NCI-H1436 (cell line): ENCODE measurements around the gene SEPTIN2.
"Not testable (repeated sequence)": the region's sequence is repeated elsewhere in the genome, so short reads cannot be mapped to it uniquely, and the experiment has no call there.

ENCODE experiments used
- DNase-seq: peaks from one replicate; lab custom pipeline; 2025; lab: John Stamatoyannopoulos, UW

SEPTIN2 gene

DNA sequence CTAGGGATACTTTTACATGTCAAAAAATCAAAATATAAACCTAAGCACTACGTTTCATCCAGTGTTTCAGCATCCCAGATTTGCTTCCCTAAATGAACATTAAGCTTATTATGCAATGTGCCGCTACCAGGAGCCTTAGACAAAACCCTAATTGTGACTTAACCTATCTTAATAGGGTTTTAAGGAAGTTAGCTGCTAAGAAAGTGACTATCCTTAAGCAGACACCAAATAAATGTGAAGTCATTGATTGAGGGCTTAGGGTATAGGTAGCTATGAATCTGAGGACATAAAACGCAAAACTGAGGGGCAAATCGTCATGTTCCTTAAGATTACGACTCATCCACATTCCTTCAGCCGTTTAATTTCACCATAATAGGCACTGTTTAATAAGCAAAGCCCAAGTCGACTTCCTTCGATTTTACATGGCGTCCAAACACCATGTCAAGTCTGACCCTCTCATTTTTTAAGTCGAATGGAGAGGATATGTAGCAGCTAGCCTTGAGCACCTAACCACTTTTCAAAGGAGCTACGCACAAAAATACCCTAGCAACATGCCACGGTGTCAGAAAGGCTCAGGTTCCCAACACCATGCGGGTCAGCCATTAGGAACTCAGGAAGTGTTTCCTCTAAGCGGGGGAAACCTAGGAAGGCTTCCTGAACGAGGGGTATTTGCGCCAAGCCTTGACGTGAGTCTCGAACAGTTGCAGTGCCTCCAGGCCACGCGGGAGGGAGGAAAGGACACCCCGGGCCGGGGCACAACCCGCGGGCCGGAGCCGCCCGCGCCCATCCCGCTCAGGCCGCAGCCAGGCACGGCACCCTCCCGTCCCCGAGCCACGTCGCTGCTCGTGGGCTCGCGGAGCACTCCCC lies 1.3 kb upstream of the SEPTIN2 start:
- no peak for DNase-seq

DNA sequence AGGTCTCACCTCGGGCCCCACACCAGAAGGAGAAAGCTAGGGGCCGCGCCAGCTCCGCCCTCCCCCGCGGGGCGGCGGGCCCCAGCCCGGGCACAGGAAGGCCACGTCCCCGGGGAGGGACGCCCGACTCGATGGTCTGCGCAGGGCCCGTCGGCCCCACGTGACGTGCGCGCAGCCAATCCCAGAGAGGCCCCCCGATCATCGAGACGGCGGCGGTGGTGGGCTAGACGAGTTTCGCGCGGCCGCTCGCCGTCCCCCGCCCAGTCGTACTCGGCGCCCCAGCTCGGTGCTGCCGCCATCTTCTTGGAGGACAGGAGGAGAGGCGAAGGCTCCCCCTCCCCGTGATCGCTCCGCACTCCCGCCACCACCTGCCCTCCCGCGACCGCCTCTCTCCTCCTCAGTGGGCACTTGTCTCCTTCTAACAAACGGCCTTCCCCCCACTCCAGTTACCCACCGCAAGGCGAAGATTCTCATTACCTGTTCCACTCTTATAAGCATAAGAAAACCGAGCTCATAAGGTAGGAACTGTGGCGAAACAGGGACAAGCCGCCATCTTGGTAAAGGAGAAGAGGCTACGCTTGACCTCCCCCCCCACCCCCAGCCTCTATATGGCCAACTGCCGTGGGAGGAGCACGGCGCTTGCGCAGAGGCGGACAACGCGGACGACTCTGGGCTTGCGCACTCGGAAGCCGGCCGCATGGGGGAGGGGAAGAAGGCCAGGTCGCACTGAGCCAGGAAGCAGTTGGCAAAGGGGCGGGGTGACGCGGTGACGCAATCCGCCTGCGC lies 439 bp upstream of the SEPTIN2 start, which contains the start of gene HDLBP:
HDLBP (minus strand) TSS at position 580 of the 786 bp plus-strand sequence. CDS start 48,803 bp downstream, outside the sequence.
- DNase-seq, result peak; percentile 98

DNA sequence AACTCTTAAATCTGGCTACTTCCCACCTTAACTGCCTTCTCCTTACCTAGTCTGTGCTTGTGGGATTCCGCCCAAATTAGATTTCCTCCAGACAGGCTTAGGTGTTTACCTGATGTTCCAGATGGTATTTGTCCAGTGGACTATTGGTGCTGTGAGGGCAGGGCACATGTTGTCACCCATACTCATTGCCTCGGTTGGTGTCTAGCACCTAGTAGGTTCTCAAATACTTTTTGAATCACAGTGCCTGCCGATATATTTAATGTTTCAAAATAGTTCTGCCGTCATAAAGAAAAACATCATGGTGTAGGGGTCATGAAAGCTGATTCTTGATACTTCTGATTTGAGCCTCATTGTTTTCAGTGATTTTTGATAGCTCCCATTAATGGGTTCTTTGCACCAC lies 1.1 kb downstream of the SEPTIN2 start:
- DNase-seq, result no peak

DNA sequence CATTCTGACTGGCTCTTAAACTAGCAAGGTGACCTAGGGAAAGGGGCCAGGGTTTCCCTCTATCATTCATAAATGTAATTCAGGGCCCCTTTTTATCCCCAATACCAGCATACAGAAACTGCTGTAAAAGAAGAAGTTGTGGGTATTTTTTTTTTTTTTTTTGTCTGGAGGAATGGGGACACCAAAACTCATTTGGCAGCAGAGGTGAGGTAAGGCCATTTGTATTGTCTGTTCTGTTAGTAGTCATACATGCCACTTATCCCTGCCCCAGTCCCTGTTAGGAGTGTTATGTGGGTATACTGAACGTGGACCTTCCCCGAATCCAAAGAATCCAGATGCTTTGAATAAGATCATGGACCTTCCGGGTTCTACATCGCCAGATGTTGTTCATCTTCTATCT lies 1.7 kb downstream of the SEPTIN2 start:
- DNase-seq, result no peak

DNA sequence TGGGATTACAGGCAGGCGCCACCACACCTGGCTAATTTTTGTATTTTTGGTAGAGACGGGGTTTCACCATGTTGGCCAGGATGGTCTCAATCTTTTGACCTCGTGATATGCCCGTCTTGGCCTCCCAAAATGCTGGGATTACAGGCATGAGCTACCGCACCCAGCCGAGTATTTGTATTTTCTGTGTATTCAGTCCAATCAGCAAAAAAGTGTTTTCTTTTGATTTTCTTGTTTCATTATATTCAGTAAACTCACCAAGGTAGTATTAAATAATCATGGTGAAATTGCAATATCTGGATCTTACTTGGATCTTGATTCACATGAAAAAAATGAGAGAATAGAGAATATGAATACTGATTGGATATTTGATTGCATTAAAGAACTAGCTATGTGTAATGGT lies 3.1 kb downstream of the SEPTIN2 start:
- not testable (repeated sequence) for DNase-seq

DNA sequence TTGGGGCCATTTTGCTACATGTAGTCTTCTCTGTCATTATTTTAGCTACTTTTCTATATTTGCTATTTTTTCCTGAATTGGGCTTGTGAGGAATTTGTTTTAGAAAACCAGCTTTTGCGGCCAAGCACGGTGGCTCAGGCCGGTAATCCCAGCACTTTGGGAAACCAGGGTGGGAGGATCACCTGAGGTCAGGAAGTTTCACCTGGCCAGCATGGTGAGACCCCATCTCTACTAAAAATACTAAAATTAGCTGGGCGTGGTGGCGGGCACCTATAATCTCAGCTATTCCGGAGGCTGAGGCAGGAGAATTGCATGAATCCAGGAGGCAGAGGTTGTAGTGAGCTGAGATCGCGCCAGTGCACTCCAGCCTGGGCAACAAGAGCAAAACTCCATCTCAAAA lies 4.7 kb downstream of the SEPTIN2 start:
- no peak for DNase-seq

DNA sequence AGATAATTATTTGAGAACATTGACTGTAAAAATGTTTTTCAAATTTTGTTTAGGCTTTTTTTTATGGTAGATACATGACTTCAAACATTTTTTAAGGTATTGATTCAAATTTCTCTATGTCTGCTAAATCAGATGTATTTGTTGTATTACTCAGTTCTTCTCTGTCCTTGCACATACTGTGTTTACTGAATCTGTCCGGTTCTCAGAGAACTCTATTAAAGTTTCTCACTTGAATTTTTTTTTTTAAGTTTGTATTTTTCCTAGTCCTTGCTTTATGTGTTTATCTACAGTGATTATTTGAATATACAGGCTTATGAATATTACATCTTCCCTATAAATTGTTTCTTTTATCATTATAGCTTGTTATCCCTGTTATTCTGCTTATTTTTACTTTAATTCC lies 5.3 kb downstream of the SEPTIN2 start:
- DNase-seq, result no peak

DNA sequence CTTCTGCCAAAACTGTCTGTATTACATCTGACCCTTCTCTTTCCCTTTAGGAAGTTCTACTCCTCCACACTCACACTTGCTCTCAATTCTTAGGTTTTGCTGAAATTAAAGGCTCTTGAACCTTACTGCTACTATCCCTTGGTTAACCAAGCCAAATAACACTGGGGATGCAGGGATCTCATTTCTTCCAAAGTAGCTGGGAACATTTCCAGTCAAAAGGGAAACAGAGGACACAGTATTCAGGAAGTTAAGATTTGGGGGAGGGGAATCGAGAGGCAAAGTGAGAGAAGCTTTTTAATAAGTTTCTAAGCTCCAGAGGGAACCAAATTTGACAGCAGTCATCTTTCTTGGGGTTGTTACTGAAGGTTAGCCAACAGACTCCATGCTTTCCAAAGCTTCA lies 6.2 kb downstream of the SEPTIN2 start:
- no peak for DNase-seq

DNA sequence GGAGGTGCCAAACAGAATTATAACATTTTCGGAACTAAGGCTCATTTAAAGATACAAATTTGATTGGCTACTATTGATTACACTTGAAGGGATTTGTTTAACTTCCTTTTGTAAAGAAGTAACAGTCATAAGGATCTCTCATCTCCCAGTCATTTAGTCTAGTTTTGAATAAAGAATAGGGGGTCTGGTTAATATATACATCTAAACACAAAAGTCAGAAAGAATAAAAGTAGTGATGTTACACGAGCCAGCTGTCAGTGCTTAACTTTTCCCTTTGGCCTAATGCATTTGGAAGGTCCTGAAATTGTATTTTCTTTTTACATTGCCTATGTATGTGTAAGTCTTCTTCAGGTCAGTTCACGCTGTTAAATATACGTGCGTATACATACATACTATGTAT lies 8.1 kb downstream of the SEPTIN2 start:
- no peak for DNase-seq

DNA sequence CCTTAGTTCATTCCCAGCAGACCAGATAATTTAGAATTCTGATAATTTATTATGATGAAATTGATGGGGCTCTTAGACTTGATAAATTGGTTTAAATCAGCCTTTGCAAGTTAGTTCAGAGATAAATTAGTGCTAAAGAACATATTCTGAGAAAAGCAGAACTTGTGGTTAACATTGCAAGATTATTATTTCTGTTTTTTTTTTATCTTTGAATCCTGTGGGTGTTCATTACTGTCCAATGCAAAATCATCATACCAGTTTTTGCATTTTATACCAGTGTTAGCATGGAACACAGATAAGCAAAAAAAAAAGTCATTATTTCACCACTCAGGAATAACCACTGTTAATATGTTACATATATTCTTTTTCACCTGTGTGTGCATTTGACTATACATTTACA lies 9.1 kb downstream of the SEPTIN2 start:
- no peak for DNase-seq

DNA sequence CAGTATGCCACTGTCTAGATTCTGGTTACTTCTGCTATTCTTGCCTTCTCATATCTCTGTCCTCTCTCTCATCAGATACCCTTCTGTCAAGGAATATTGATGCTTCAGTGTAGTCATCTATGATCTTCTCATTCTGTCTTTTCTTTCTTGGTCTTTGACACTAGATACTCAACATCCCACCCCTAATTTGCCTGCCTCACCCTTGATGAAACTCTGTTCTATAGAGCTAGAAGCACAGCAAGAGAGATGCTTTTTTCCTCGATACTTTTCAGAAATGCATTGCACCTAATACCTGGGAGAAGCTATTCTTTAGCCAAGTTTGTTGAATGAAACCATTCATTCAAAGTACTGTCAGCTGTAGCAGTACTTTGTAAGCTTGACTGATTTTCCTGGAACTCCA lies 9.5 kb downstream of the SEPTIN2 start:
- DNase-seq, result no peak

DNA sequence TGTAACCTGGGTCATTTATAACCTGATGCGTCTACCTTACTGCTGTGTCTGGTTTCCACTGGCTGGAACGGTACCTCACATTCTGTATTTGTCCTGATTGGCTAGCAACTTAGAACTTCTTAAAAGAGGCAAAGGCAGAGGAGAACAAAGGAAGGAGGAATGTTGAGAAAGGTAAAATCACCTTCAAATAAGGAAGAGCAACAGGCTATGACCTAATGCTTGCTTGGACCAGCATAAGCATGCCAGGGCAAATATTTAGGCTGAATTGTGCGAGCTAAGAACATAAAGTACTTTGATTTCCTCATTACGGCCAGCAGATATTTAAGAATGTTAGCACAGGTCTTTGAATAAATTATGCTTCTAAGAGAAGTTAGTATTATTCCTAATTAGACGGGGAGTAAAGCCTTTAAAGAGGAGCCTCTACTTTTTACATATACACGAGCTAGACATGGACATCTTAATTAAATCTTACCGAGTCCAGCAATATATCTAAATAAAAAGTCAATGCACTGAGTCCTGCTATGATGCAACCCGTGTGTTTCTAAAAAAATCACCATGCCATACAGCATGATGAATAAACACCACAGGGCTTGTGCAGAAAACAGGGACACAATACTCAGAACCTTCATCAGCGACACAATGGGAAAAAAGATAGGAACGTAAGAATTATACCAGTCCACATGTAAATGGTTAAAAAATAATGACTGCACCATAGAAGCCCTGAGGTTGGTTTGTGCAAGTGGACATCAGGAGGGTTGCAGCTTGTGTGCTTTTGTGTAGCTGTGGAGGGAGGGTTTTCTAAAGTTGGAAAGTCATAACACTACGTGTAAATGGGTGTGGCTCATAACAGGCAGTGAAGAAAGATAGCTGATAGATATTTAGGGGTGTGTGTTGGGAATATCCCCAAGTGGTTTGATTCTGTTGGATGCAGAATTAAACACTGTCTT lies 14.2 kb downstream of the SEPTIN2 start:
- DNase-seq, result no peak

DNA sequence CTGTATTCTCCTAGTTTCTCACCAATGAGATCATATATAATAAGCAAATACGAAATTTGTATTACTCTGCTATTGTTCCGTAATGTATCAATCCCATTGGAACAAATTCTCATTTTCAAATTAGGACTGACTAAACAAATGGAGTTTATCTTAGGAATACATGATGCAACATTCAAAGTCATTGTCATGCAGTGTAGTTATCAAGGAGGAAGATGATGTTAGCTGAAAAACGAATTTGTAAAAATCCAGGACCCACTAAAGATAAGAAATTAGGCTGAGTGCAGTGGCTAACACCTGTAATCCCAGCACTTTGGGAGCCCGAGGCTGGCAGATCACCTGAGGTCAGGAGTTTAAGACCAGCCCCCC lies 14.9 kb downstream of the SEPTIN2 start:
- DNase-seq, result no peak

DNA sequence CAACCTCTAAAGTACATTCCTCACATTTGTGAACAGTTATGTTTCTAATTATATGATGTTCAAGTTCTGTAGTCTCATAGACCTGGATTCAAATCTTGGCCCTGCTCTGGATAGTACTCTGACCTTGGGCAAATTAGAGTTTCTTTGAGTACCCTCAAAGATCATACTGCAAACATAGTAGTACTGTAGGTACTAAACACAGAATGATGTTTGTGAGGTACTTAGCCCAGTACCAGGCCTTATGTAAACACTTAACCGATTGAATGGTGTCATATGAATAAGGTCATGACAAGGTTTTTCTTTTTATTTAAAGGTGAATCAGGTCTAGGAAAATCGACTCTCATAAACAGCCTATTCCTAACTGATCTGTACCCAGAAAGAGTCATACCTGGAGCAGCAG lies 19.1 kb downstream of the SEPTIN2 start:
- no peak for DNase-seq

DNA sequence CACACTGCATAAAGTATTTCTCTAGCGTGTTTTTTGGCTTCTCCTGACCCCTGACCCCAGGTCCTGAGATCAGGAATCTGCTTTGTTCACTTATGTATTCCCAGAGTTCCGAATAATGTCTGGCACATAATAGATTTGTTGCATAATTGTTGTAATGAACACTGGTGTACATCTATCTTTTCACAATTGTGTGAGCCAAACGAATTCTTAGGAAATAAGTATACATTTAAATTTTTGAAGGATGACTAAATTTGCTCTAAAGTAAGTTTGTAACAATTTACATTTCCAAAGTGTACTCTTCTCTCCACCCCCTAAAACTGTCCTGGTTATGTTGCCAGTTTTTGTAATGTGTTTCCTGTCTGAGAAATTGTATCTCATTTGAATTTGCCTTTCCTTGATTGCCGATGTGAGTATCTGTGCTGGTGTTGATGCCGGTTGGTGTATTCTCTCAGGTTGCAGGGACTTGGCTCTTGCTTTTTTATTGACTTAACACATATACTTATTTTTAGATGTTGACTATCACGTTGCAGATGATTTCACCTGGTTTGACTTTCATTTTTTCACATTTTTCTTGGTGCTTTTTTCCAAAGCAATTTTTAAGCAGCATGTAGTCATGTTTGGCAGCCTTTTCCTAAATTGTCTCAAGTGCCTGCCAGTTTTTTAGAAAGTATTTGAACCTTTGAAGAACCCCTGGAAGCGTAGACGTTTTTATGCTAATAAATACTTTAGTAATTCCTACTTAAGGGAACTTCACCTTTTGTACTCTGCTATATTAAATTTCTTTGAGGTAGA lies 24.3 kb downstream of the SEPTIN2 start:
- DNase-seq, result no peak

DNA sequence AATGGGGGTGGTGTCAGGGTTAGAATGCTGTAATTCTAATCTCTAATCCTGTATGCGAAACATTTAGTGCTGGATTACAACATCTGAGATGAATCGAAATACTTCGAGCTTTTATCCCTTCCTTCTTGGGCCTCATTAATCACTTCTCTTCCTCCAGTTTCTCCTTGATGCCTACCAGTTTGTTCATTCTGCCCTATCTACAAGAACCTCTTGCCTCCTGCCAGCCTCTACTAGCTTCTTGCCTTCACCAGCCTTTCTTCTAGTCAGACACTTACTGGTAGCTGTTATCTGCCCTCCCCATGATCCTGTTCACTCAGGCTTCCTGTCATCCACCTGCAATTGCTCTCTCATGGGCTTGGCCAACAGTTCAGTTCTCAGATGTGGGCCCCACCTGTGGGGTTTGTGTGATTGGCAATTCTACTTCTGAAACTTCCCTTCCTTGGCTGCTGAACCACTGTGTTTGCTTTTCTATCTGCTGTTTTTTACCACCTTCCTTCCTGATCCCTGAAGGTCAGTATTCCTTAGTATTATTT lies 25.0 kb downstream of the SEPTIN2 start:
- DNase-seq, result no peak

DNA sequence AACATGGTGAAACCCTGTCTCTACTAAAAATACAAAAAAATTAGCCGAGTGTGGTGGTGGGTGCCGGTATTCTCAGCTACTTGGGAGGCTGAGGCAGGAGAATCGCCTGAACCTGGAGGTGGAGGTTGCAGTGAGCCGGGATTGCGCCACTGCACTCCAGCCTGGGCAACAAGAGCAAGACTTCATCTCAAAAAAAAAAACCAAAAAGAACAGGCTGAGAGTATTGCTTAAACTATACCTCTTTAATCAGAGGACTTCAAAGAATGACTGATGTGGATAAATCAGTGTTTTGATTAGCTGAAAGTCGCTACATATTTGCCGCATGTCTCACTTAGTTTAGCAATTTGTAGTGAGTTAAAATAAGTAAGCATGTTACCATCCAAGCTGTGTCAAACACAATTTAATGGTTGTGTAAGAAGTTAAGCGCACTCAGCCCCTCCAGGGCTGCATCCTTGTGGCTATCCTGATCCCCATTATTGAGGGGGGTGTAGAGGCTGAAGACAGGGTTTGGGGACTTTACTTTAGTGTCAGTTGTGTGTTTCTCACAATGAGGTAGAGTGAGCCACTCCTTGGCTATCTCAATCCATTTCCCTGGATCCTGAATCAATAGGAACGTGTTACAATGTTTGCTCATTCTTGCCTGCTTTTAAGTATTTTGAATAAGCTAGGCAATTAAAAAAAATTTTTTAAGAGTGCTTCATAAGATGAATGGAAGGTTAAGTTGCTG lies 29.4 kb downstream of the SEPTIN2 start:
- DNase-seq, result no peak

DNA sequence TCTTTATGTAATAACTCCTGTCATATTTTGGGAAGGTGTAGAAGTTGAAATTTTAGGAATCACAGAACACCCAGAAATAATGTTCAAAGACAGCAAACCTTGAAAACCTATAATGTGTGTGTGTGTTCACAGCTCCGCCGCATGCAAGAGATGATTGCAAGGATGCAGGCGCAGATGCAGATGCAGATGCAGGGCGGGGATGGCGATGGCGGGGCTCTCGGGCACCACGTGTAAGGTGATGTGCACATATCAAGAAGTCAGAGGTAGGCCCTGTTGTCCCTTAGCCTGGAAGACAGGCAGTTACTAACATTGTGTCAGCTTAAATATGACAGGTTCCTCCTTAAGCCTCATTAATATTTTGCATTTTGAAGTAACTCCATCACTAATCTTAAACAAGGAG lies 34.2 kb downstream of the SEPTIN2 start:
- no peak for DNase-seq

DNA sequence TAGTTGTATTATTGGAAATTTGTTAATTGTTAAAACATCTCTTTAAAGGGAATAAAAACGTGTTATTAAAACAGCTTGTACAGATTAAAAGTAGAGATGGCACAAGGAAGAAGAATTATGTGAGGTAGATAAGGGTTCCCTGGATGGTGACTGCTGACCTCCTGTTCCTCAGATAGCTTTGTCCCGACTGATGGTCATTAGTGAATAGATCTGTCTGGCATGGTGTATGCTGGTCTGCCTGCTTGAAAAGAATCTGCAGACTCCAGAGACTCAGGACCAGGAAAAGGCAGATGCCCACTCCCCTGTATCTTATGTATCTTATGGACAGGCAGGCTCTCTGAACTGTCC lies 34.8 kb downstream of the SEPTIN2 start:
- DNase-seq, result no peak

DNA sequence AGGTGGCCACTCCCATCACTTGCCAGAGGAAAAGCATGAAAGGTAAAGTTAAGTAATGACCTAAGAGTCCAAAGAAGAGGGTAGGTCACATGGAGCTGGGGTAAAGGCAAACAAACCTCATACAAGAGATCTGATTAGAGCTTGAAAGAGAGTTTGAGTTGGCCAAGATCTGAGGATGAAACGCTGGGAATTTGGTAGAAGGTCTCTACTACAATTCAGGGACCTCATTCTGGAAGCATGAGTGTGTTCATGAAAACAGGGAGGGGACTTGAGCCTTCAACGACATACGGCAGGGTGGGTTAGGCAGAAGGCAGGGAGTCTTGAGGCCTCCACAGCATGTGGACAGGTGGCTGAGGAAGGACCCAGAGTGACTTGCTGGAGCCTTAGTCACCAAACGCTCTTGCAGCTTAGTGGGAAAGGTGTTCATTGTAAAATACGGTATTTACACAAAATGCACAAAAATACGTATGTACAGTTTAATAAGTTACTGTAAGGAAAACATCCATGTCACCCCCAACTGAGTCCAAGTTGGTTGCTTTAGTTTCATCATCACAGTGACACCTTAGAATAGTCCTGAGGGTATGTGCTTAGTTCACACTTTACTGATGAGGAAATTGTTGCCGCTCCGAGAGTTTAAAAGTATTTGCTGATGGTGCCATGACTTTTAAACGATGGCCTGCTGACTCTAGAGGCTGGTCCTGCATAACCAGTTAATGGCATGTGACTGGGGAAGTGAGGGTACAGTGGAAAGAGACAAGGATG lies 35.3 kb downstream of the SEPTIN2 start:
- DNase-seq, result no peak
